ENCODE results near the gene PSME3IP1.

PSME3IP1 gene

DNA sequence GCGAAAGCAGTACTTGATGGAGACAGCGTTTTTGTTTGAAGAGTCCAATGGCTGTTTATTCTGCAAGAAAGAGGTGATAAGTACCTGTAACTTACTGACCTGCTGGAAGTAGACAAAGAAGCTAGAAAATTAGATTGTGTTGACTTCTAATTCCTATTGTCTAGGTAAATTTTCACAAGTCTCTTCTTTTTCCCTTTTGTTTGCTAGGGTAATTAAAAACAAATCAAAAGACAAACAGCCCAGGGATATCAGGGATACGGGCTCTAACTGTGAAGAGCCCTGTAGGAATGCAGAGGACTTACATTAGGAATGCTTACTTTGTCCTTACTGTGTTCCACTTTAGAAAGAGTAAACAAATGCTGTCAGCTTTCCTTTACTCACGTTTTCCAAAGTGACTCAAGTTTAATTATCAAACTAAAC lies 7.0 kb downstream of the PSME3IP1 start:
- Histone ChIP-seq H3K27me3 (ENCODE audit: control insufficient read depth, insufficient read depth, low read length) (no peaks in the 10 kb centered on the region), H3K4me1 (ENCODE audit: control insufficient read depth, insufficient read depth, low read length) (no peaks in the 10 kb centered on the region), H3K27ac (ENCODE audit: low read depth, low read length) (no peak overlapping the region), H3K36me3 (ENCODE audit: control insufficient read depth, insufficient read depth, low read length) (peaks cover 2% of the 10 kb centered on the region), H3K4me3 (ENCODE audit: low read length) (no peak overlapping the region), H3K9ac (ENCODE audit: low read length) (no peak overlapping the region)

DNA sequence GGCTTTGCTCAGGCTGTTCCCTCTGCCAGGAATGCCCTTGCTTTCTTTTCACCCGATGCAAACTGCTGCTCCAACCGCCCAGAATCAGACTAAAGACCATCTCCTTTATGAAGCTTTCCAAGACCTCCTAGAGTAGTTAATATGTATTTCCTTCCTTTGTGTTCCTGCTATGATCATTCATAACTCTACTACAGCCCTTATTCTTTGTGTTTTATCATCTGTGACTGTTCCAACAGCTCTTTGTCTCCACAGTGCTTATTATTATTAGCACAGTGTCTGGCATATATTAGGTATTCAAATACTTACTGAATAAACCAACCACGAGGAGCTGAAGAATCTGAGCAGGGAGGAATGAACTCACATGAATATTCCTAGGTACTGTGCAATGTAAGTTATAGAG lies 7.6 kb downstream of the PSME3IP1 start:
- no peaks in the 10 kb centered on the region for H3K4me1 ChIP-seq (ENCODE audit: control insufficient read depth, insufficient read depth, low read length)
- H3K36me3 ChIP-seq (ENCODE audit: control insufficient read depth, insufficient read depth, low read length): peaks cover 4% of the 10 kb centered on the region
- H3K9ac ChIP-seq (ENCODE audit: low read length): no peak overlapping the region
- H3K27ac ChIP-seq (ENCODE audit: low read depth, low read length): no peak overlapping the region
- H3K27me3 ChIP-seq (ENCODE audit: control insufficient read depth, insufficient read depth, low read length): no peaks in the 10 kb centered on the region
- H3K4me3 ChIP-seq (ENCODE audit: low read length): no peak overlapping the region

- H3K27ac ChIP-seq (ENCODE audit: low read depth, low read length): no peak overlapping the region
- no peak overlapping the region for H3K9ac ChIP-seq (ENCODE audit: low read length)
Observed at GRCh38 chr16:57175896-57176295, 9.9 kb downstream of the PSME3IP1 start.

DNA sequence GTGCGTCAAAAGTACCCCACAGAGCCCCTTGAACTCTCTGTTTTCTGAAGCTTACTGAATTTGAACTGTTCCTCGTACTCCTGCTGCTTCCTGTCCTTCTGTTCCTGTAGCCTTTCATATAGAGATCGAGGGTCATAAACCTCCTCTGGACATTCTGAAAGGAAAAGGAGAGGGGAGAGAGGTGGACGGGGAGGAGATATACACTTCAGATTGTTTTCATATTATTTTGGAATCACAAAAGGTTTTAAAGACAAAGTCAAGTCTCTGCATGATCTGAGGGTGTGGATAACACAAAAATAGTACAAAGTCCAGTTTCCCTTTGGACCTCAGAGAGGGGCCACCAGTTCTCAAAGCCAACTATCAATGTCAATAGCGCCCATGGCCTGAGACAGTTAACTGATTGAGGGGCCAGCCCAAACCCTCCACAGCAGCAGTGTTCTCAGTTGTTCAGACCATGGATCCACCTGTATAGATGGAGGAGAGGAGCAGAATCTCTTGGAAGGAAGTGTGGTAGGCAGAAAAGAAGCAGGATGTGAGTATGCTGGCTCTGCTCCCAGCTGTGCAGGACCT lies 13.0 kb downstream of the PSME3IP1 start:
- Histone ChIP-seq H3K27me3 (ENCODE audit: control insufficient read depth, insufficient read depth, low read length) (no peaks in the 10 kb centered on the region), H3K4me1 (ENCODE audit: control insufficient read depth, insufficient read depth, low read length) (no peaks in the 10 kb centered on the region), H3K4me3 (ENCODE audit: low read length) (no peak overlapping the region), H3K27ac (ENCODE audit: low read depth, low read length) (no peak overlapping the region), H3K9ac (ENCODE audit: low read length) (no peak overlapping the region), H3K36me3 (ENCODE audit: control insufficient read depth, insufficient read depth, low read length) (peaks cover 26% of the 10 kb centered on the region)

More at GRCh38 chr16:57175896-57176295, 9.9 kb downstream of the PSME3IP1 start:
- H3K27me3 ChIP-seq (ENCODE audit: control insufficient read depth, insufficient read depth, low read length): no peaks in the 10 kb centered on the region
- H3K36me3 ChIP-seq (ENCODE audit: control insufficient read depth, insufficient read depth, low read length): peaks cover 21% of the 10 kb centered on the region
- no peaks in the 10 kb centered on the region for H3K4me1 ChIP-seq (ENCODE audit: control insufficient read depth, insufficient read depth, low read length)
- H3K4me3 ChIP-seq (ENCODE audit: low read length): no peak overlapping the region

DNA sequence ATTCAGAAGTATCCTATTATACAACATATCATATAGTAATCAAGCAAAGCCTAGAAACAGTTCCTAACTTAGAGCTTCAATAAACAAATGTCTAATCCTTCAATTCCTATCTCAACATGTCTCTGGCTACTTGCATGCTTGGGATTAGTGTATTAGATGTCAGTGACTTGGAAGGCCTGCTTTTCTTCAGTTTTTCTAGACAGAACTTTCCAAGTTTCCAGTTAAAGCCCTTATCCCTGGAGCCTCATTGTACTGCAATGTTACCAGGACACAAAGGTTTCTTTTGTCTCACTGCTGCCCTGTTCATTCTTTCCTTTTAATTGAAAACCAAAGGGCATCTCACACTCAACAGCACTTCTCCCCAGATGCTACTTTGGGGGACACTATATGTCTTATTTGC lies 16.5 kb downstream of the PSME3IP1 start:
- Histone ChIP-seq H3K27ac (ENCODE audit: low read depth, low read length) (no peak overlapping the region), H3K4me1 (ENCODE audit: control insufficient read depth, insufficient read depth, low read length) (no peaks in the 10 kb centered on the region), H3K27me3 (ENCODE audit: control insufficient read depth, insufficient read depth, low read length) (no peaks in the 10 kb centered on the region), H3K9ac (ENCODE audit: low read length) (no peak overlapping the region), H3K4me3 (ENCODE audit: low read length) (no peak overlapping the region), H3K36me3 (ENCODE audit: control insufficient read depth, insufficient read depth, low read length) (peaks cover 37% of the 10 kb centered on the region)

DNA sequence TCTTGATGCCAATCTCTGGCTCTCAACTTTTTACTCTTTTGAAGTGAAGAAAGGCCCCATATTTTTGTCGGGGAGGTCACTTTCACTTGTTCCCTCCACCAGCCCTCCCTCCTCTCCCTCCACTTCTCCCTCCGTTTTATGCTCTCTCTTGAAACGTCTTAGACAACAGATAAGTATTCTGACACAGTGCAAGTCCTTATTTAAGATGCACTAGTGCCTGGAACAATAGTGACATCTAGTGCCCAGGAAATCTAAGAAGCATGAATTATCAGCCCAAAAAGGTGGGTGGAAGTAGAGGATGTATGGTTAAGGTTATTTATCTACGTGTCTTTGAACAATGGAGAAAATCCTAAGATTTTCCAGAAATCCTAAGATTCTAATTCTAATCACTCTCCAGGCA lies 17.9 kb downstream of the PSME3IP1 start:
- no peaks in the 10 kb centered on the region for H3K27me3 ChIP-seq (ENCODE audit: control insufficient read depth, insufficient read depth, low read length)
- no peak overlapping the region for H3K4me3 ChIP-seq (ENCODE audit: low read length)
- H3K9ac ChIP-seq (ENCODE audit: low read length): no peak overlapping the region
- no peaks in the 10 kb centered on the region for H3K4me1 ChIP-seq (ENCODE audit: control insufficient read depth, insufficient read depth, low read length)
- peaks cover 38% of the 10 kb centered on the region for H3K36me3 ChIP-seq (ENCODE audit: control insufficient read depth, insufficient read depth, low read length)
- no peak overlapping the region for H3K27ac ChIP-seq (ENCODE audit: low read depth, low read length)

- H3K36me3 ChIP-seq (ENCODE audit: control insufficient read depth, insufficient read depth, low read length): peaks cover 34% of the 10 kb centered on the region
- H3K9ac ChIP-seq (ENCODE audit: low read length): no peak overlapping the region
- no peak overlapping the region for H3K4me3 ChIP-seq (ENCODE audit: low read length)
- H3K4me1 ChIP-seq (ENCODE audit: control insufficient read depth, insufficient read depth, low read length): no peaks in the 10 kb centered on the region
- no peaks in the 10 kb centered on the region for H3K27me3 ChIP-seq (ENCODE audit: control insufficient read depth, insufficient read depth, low read length)
- H3K27ac ChIP-seq (ENCODE audit: low read depth, low read length): no peak overlapping the region
Observed at GRCh38 chr16:57167538-57167937, 18.3 kb downstream of the PSME3IP1 start.

DNA sequence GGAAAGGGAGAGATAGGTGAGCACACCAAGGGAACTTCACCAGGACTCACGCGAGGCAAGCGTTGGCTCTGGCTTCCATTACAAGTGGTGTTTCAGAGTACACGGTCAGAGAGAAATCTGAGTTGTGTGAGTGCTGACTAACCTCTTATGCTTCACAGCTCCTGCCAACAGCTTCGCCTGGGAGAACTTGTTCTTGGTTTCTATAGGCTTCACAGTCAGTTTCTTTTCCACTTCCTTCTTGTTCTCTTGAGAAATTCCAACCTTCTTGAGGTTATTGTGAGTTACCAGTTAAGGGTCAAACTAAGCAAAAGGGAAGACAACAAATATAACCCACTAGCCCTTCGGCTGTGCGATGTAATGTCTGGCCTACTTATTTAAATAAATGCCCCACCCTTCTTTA lies 18.9 kb downstream of the PSME3IP1 start:
- Histone ChIP-seq H3K27me3 (ENCODE audit: control insufficient read depth, insufficient read depth, low read length) (no peaks in the 10 kb centered on the region), H3K36me3 (ENCODE audit: control insufficient read depth, insufficient read depth, low read length) (peaks cover 32% of the 10 kb centered on the region), H3K4me3 (ENCODE audit: low read length) (no peak overlapping the region), H3K4me1 (ENCODE audit: control insufficient read depth, insufficient read depth, low read length) (no peaks in the 10 kb centered on the region), H3K27ac (ENCODE audit: low read depth, low read length) (no peak overlapping the region), H3K9ac (ENCODE audit: low read length) (no peak overlapping the region)

DNA sequence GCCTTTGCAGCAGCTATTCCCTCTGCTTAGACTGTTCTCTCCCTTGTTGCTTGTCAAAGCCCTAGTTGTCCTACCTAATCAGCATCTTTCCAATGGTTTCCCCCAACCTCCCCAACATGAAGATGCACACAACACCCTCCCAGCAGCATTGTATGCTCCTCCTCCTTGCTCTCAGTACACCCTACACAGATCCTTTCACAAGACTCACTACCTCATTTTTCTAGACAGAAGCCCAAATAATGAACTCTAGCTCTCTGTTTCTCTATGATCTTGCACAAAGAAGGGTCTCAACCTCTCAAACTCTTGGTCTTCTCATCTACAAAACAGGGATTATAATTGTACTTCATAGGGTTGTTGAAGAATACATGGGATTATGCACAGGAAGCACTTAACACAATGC lies 19.4 kb downstream of the PSME3IP1 start:
- no peak overlapping the region for H3K9ac ChIP-seq (ENCODE audit: low read length)
- H3K27ac ChIP-seq (ENCODE audit: low read depth, low read length): no peak overlapping the region
- H3K36me3 ChIP-seq (ENCODE audit: control insufficient read depth, insufficient read depth, low read length): peaks cover 28% of the 10 kb centered on the region

GRCh38 chr16:57165938-57166337 lies 19.9 kb downstream of the PSME3IP1 start:
- Histone ChIP-seq H3K27ac (ENCODE audit: low read depth, low read length) (no peak overlapping the region), H3K36me3 (ENCODE audit: control insufficient read depth, insufficient read depth, low read length) (peaks cover 24% of the 10 kb centered on the region), H3K27me3 (ENCODE audit: control insufficient read depth, insufficient read depth, low read length) (no peaks in the 10 kb centered on the region), H3K9ac (ENCODE audit: low read length) (no peak overlapping the region), H3K4me3 (ENCODE audit: low read length) (no peak overlapping the region), H3K4me1 (ENCODE audit: control insufficient read depth, insufficient read depth, low read length) (no peaks in the 10 kb centered on the region)

More for the DNA sequence above, 19.4 kb downstream of the PSME3IP1 start:
- Histone ChIP-seq H3K4me3 (ENCODE audit: low read length) (no peak overlapping the region), H3K4me1 (ENCODE audit: control insufficient read depth, insufficient read depth, low read length) (no peaks in the 10 kb centered on the region), H3K27me3 (ENCODE audit: control insufficient read depth, insufficient read depth, low read length) (no peaks in the 10 kb centered on the region)

GRCh38 chr16:57165483-57165882 lies 20.4 kb downstream of the PSME3IP1 start:
- no peak overlapping the region for H3K27ac ChIP-seq (ENCODE audit: low read depth, low read length)
- H3K9ac ChIP-seq (ENCODE audit: low read length): no peak overlapping the region
- H3K27me3 ChIP-seq (ENCODE audit: control insufficient read depth, insufficient read depth, low read length): no peaks in the 10 kb centered on the region
- H3K4me3 ChIP-seq (ENCODE audit: low read length): no peak overlapping the region
- no peaks in the 10 kb centered on the region for H3K4me1 ChIP-seq (ENCODE audit: control insufficient read depth, insufficient read depth, low read length)
- peaks cover 24% of the 10 kb centered on the region for H3K36me3 ChIP-seq (ENCODE audit: control insufficient read depth, insufficient read depth, low read length)

GRCh38 chr16:57163842-57164241 lies 22.0 kb downstream of the PSME3IP1 start:
- Histone ChIP-seq H3K27me3 (ENCODE audit: control insufficient read depth, insufficient read depth, low read length) (no peaks in the 10 kb centered on the region), H3K36me3 (ENCODE audit: control insufficient read depth, insufficient read depth, low read length) (peaks cover 21% of the 10 kb centered on the region), H3K4me3 (ENCODE audit: low read length) (no peak overlapping the region), H3K9ac (ENCODE audit: low read length) (no peak overlapping the region), H3K4me1 (ENCODE audit: control insufficient read depth, insufficient read depth, low read length) (no peaks in the 10 kb centered on the region), H3K27ac (ENCODE audit: low read depth, low read length) (no peak overlapping the region)

DNA sequence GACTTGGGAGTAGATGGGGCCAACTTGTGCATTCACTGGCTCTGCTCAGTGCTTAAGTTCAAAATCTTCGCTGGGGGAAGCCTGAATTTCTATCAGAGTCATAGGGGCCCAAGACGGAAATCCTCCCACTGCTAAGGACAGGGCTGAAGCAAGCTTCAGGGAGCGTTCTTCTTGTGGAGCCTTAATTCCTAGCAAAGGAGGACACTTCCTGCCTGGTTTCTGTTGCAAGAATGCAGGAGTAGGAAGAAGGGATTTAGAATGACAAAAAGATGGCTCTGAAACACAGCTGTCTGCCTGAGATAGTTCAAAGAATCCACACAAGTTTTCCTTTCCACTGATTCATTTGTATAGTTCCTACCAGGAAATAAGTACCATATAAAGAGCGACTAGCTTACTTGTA lies 26.4 kb downstream of the PSME3IP1 start:
- Histone ChIP-seq H3K9ac (ENCODE audit: low read length) (no peak overlapping the region), H3K4me3 (ENCODE audit: low read length) (no peak overlapping the region), H3K27me3 (ENCODE audit: control insufficient read depth, insufficient read depth, low read length) (no peaks in the 10 kb centered on the region), H3K36me3 (ENCODE audit: control insufficient read depth, insufficient read depth, low read length) (peaks cover 10% of the 10 kb centered on the region), H3K4me1 (ENCODE audit: control insufficient read depth, insufficient read depth, low read length) (no peaks in the 10 kb centered on the region), H3K27ac (ENCODE audit: low read depth, low read length) (no peak overlapping the region)

All from rectal smooth muscle tissue (tissue), 1 donor.